Tibial artery (tissue), 4 donors: ENCODE data around the gene HGS.

Source experiments
- DNase-seq, 2 donors: peaks; one replicate each; pipeline ENCODE4 v3.0.0-alpha.2; 2019
- H3K27ac ChIP-seq, 2 donors: fragments of 200-600 bp; sonication (generic) in 1 of 2; 1 replicate in 1 of 2; 2 replicates in 1 of 2; pipeline ENCODE4 v1.5.1; 2018 to 2019; ENCODE audit warnings: mild to moderate bottlenecking in 1 of 2
- H3K27me3 ChIP-seq, 2 donors: fragments of 200-600 bp; sonication (generic) in 1 of 2; one replicate each; pipeline versions ENCODE4 v1.5.1 to v1.6.0; 2016 to 2019
- H3K36me3 ChIP-seq, 3 donors: fragments of 200-600 bp; sonication (generic) in 2 of 3; one replicate each; pipeline ENCODE4 v1.5.1; 2016 to 2019; ENCODE audit warnings: mild to moderate bottlenecking in 2 of 3
- H3K4me1 ChIP-seq, 4 donors: fragments of 200-600 bp; sonication (generic) in 2 of 4; 1 replicate in 3 of 4; 2 replicates in 1 of 4; pipeline ENCODE4 v1.5.1; 2016 to 2019
- H3K4me3 ChIP-seq, 2 donors: fragments of 200-600 bp; sonication (generic) in 1 of 2; 1 replicate in 1 of 2; 2 replicates in 1 of 2; pipeline ENCODE4 v1.5.1; 2018 to 2019; ENCODE audit warnings: mild to moderate bottlenecking in 2 of 2
- H3K9me3 ChIP-seq, 3 donors: fragments of 200-600 bp; sonication (generic) in 1 of 3; one replicate each; pipeline ENCODE4 v1.5.1; 2016 to 2019
- intact Hi-C: fragments of 100-400 bp; cut with DNase I; formaldehyde crosslinking; loops from one replicate; pipeline ENCODE4 v1.15.0; 2023; ENCODE audit warnings: low total_unique reads
- TF ChIP-seq, protein P1 (sequence below), 2 experiments: fragments of 200-600 bp in 1 of 2; fragments of 450-650 bp in 1 of 2; IDR thresholded peaks; one replicate each; pipeline ENCODE4 v1.5.1; 2017 to 2019; ENCODE audit warnings: antibody characterized with exemption in 2 of 2, mild to moderate bottlenecking in 1 of 2, moderate library complexity in 1 of 2

Gene HGS

DNA sequence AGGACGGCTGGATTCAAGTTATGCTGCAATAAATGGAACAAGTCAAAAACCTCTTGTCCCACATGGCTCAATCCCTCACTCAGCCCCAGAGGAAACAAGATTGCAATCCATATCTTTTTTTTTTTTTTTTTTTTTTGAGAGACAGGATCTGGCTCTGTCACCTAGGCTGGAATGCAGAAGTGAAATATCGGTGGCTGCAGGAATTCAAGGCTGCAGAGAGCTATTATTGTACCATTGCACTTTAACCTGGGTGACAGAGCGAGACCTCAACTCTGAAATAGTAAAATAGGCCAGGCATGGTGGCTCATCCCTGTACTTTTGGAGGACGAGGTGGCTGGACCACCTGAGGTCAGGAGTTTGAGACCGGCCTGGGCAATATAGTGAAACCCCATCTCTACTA, 24.8 kb upstream of the HGS start:
- DNase-seq, result no peak
- H3K36me3 ChIP-seq, result no peaks in the 10 kb centered on the region
- H3K4me3 ChIP-seq, result no peak overlapping the region
- H3K27ac ChIP-seq, result no peak overlapping the region
- peaks cover 0 to 20% of the 10 kb centered on the region in 2 donors for H3K27me3 ChIP-seq
- no peaks in the 10 kb centered on the region for H3K9me3 ChIP-seq
- H3K4me1 ChIP-seq, result no peaks in the 10 kb centered on the region
- intact Hi-C loops, result no loop called here
- TF ChIP-seq, protein P1, sequence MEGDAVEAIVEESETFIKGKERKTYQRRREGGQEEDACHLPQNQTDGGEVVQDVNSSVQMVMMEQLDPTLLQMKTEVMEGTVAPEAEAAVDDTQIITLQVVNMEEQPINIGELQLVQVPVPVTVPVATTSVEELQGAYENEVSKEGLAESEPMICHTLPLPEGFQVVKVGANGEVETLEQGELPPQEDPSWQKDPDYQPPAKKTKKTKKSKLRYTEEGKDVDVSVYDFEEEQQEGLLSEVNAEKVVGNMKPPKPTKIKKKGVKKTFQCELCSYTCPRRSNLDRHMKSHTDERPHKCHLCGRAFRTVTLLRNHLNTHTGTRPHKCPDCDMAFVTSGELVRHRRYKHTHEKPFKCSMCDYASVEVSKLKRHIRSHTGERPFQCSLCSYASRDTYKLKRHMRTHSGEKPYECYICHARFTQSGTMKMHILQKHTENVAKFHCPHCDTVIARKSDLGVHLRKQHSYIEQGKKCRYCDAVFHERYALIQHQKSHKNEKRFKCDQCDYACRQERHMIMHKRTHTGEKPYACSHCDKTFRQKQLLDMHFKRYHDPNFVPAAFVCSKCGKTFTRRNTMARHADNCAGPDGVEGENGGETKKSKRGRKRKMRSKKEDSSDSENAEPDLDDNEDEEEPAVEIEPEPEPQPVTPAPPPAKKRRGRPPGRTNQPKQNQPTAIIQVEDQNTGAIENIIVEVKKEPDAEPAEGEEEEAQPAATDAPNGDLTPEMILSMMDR (IDR thresholded peaks at IDR 0.05), result no peak

GRCh38 chr17:81660441-81660840, 23.4 kb upstream of the HGS start:
- intact Hi-C loops, result no loop called here
- DNase-seq, result no peak
- H3K27me3 ChIP-seq, result peaks cover 0 to 10% of the 10 kb centered on the region in 2 donors
- no peaks in the 10 kb centered on the region for H3K9me3 ChIP-seq
- TF ChIP-seq, protein P1 (IDR thresholded peaks at IDR 0.05), result no peak
- no peak overlapping the region for H3K4me3 ChIP-seq
- peaks cover 0 to 6% (median 5%) of the 10 kb centered on the region in 4 donors for H3K4me1 ChIP-seq
- no peak overlapping the region for H3K27ac ChIP-seq
- H3K36me3 ChIP-seq, result peaks cover 0 to 7% (median 0%) of the 10 kb centered on the region in 3 donors

- Histone ChIP-seq H3K9me3 (no peaks in the 10 kb centered on the region), H3K4me3 (no peak overlapping the region), H3K4me1 (peaks cover 0 to 16% (median 11%) of the 10 kb centered on the region in 4 donors), H3K27ac (no peak overlapping the region), H3K27me3 (no peaks in the 10 kb centered on the region), H3K36me3 (peaks cover 0 to 7% (median 0%) of the 10 kb centered on the region in 3 donors)
- DNase-seq, result no peak
- intact Hi-C loops, result no loop called here
- TF ChIP-seq, protein P1 (IDR thresholded peaks at IDR 0.05), result no peak
Observed at GRCh38 chr17:81662002-81662401, 21.8 kb upstream of the HGS start.

DNA sequence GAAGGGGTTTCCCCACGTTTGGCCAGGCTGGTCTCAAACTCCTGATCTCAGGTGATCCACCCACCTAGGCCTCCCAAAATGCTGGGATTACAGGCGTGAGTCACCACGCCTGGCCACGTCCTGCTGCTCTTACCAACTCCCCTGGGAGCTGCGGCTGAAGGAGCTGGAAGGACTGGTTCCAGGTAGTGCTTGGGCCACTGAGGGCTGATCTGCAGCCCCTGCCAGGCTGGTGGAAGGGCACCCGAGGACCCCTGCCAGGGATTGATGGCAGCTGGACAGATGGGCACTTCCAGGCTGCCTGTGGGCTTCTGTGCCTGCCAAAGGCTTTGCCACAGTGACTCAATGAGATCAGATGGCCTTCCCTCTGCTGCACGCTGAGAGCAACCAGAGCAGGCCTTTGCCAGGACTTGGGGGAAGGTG, 19.8 kb upstream of the HGS start:
- Histone ChIP-seq H3K27me3 (no peaks in the 10 kb centered on the region), H3K27ac (no peak overlapping the region), H3K4me1 (peaks cover 0 to 30% (median 23%) of the 10 kb centered on the region in 4 donors), H3K9me3 (no peaks in the 10 kb centered on the region), H3K36me3 (peaks cover 0 to 7% (median 0%) of the 10 kb centered on the region in 3 donors), H3K4me3 (no peak overlapping the region)
- TF ChIP-seq, protein P1 (IDR thresholded peaks at IDR 0.05), result no peak
- DNase-seq, result no peak
- intact Hi-C loops, result no loop called here

GRCh38 chr17:81665205-81666091, 18.4 kb upstream of the HGS start:
- Histone ChIP-seq H3K4me1 (peaks cover 0 to 30% (median 23%) of the 10 kb centered on the region in 4 donors), H3K9me3 (no peaks in the 10 kb centered on the region), H3K36me3 (peaks cover 11 to 21% (median 13%) of the 10 kb centered on the region in 3 donors), H3K27ac (peak overlapping the region; percentile 86 to 92), H3K27me3 (no peaks in the 10 kb centered on the region), H3K4me3 (peak overlapping the region; percentile 87 to 95)
- DNase-seq, result no peak
- TF ChIP-seq, protein P1 (IDR thresholded peaks at IDR 0.05), result no peak
- intact Hi-C loops, result loop anchor here (2.0 kb wide), 1 partner anchor 29 kb away; the partner anchor contains the start of genes NPLOC4 and TSPAN10
